ENCODE results near the gene STK32C. TPM values are rescaled to one million over a fixed set of nuclear protein-coding genes. Genes with fewer than 3 reads are reported as not detected.

Gene STK32C
- total and polyA plus RNA-seq, 7 donors, result 4.3 to 12.8 (median 8.4) TPM

- WGBS, 2 donors, result 84 to 88% methylated on average over 8 of the region's 8 CpGs
- intact Hi-C loops (cut with DNase I), result loop anchor here (5.0 kb wide), 1 partner anchor 34 kb away; the partner anchor contains the start of gene STK32C
- TF ChIP-seq, protein P1, sequence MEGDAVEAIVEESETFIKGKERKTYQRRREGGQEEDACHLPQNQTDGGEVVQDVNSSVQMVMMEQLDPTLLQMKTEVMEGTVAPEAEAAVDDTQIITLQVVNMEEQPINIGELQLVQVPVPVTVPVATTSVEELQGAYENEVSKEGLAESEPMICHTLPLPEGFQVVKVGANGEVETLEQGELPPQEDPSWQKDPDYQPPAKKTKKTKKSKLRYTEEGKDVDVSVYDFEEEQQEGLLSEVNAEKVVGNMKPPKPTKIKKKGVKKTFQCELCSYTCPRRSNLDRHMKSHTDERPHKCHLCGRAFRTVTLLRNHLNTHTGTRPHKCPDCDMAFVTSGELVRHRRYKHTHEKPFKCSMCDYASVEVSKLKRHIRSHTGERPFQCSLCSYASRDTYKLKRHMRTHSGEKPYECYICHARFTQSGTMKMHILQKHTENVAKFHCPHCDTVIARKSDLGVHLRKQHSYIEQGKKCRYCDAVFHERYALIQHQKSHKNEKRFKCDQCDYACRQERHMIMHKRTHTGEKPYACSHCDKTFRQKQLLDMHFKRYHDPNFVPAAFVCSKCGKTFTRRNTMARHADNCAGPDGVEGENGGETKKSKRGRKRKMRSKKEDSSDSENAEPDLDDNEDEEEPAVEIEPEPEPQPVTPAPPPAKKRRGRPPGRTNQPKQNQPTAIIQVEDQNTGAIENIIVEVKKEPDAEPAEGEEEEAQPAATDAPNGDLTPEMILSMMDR (IDR thresholded peaks at IDR 0.05), result no peak
- no peak for TF ChIP-seq POLR2A (IDR thresholded peaks at IDR 0.05)
- TF ChIP-seq EP300 (IDR thresholded peaks at IDR 0.05), result no peak
- TF ChIP-seq POLR2AphosphoS5 (IDR thresholded peaks at IDR 0.05), result no peak
- H3K27ac ChIP-seq, result no peak overlapping the region
- no peaks in the 10 kb centered on the region for H3K9me3 ChIP-seq
- no peak overlapping the region for H3K4me3 ChIP-seq
- DNase-seq, result no peak
- H3K36me3 ChIP-seq, result no peaks in the 10 kb centered on the region
- peaks cover 0 to 18% (median 15%) of the 10 kb centered on the region in 4 donors for H3K4me1 ChIP-seq
- H3K27me3 ChIP-seq, result no peaks in the 10 kb centered on the region
Observed at GRCh38 chr10:132273304-132273944, 34.3 kb downstream of the STK32C start.

DNA sequence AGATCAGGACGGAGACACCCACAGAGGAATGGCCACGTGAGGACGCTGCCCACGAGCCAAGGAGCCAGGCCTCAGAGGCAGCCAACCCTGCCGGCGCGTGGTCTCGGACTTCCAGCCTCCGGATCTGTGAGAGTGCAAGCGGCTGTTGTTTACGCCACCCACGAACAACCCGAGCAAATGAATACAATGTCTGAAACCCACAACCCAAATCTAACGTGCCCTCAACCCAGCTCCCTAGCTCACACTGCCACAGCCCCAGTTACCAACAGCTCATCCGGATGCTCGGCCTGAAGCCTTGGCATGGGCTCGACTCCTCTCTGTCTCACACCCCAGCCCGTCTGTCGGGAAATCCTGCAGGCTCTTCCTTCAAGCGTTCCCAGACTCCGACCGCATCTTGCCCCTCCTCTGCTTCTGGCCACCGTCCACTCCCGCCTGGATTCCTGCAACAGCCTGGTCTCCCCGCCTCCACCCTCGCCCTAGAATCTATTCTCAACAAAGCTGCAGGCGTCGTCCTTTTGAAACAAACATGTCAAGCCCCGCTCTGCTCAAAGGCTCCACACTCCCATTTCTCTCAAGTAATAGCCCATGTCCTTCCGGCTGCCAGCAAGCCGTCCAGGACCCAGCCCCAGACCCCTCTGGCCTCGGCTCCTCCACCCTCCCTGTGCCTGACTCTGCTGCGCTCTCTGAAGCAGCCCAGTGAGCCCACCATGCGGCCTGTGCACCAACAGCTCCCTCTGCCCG lies 35.3 kb downstream of the STK32C start:
- Histone ChIP-seq H3K27ac (peak overlapping the region in 3 of 4 donors; percentile 41 to 75 (median 68)), H3K36me3 (no peaks in the 10 kb centered on the region), H3K4me3 (peak overlapping the region in 2 of 4 donors; percentile 3 to 11), H3K9me3 (no peaks in the 10 kb centered on the region), H3K4me1 (peaks cover 0 to 18% (median 15%) of the 10 kb centered on the region in 4 donors), H3K27me3 (no peaks in the 10 kb centered on the region)
- intact Hi-C loops (cut with DNase I), result loop anchor here (5.0 kb wide), 1 partner anchor 35 kb away; the partner anchor contains the start of gene STK32C
- peak; percentile 81 for DNase-seq
- WGBS, 2 donors, result 70 to 84% methylated on average over 35 of the region's 35 CpGs
- TF ChIP-seq POLR2AphosphoS5 (IDR thresholded peaks at IDR 0.05), result no peak
- TF ChIP-seq EP300 (IDR thresholded peaks at IDR 0.05), result no peak
- no peak for TF ChIP-seq POLR2A (IDR thresholded peaks at IDR 0.05)
- TF ChIP-seq, protein P1 (IDR thresholded peaks at IDR 0.05), result no peak

DNA sequence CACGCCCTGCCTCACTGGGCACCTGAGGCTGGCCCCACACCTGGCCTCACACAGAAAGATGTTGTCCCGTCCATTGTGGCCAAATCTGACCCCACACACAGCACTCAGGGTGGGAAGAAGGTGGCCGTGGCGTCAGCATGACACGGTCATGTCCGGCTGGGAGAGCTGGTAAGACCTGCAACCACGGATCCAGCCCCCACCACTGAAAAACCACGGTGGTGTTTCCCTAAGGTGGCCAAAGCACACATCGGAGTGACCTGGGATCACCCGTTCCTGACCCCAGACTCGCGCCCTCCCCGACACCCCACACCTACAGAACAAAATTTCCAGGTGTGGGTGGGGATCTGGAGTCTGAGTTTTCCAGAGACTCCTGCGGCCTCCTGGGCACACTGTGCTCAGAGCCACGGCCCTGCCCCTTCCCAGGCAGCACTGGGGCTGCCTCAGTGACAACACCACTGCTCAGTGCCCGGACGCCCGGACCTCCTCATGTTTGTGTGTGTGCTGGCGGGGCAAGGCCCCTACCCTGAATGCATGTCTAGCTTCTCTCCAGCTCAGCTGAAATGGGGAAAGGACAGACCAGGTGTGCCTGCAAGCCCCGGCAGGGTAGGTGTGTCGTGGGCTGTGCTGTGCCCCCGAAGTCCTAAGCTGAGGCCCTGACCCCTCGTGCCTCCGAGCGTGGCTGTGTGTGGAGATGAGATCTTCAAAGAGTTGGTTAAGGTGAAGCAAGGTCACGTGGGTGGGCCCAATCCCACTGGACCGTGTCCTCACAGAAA lies 36.1 kb downstream of the STK32C start:
- H3K27me3 ChIP-seq, result no peaks in the 10 kb centered on the region
- TF ChIP-seq POLR2AphosphoS5 (IDR thresholded peaks at IDR 0.05) (no peak), POLR2A (IDR thresholded peaks at IDR 0.05) (no peak), EP300 (IDR thresholded peaks at IDR 0.05) (no peak)
- TF ChIP-seq, protein P1 (IDR thresholded peaks at IDR 0.05), result no peak
- WGBS, 2 donors, result 79 to 82% methylated on average over 27 of the region's 27 CpGs
- intact Hi-C loops (cut with DNase I), result loop anchor here (5.0 kb wide), 1 partner anchor 36 kb away; the partner anchor contains the start of gene STK32C
- H3K36me3 ChIP-seq, result no peaks in the 10 kb centered on the region
- H3K4me1 ChIP-seq, result peaks cover 0 to 18% (median 15%) of the 10 kb centered on the region in 4 donors
- no peak for DNase-seq
- peak overlapping the region in 1 of 4 donors; percentile 11 for H3K4me3 ChIP-seq
- no peaks in the 10 kb centered on the region for H3K9me3 ChIP-seq
- peak overlapping the region in 3 of 4 donors; percentile 41 to 75 (median 68) for H3K27ac ChIP-seq

DNA sequence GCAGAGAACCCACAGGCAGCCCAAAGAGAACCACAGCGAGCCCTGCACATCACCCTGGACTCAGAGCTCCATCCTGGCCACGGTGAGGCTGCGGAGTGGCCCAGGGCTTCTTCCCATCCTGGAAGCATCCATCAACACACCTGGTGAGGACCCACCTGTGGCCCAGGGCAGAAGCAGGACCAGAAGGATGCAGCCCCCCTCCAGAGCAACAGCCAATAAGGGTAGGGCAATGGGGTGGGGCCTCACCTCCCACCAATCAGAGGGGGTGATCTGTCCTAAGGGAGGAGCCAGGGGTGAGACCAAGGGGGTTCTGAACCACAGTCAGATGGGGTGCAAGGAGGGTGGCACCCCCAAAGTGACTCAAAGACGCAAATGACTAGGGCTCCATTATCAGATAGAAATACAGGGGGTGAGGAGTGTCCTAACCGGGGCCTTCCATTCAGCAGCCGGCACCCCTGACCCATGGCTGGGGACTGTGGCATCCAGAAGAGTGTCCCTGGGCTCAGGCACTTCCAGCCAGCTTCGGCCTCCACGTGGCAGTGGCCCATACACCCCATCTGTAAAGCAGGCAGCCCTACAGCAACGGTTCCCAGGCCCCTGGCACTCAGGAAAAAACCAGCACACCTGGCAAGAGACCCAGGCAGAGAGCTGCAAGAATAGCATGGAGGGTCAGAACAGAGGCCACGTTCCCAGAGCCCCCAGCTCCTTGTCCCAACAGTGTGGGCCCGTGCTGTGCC lies 36.9 kb downstream of the STK32C start:
- H3K27ac ChIP-seq, result no peak overlapping the region
- 79 to 87% methylated on average over 11 of the region's 11 CpGs for WGBS, 2 donors
- no peak for DNase-seq
- no peaks in the 10 kb centered on the region for H3K27me3 ChIP-seq
- TF ChIP-seq POLR2AphosphoS5 (IDR thresholded peaks at IDR 0.05) (no peak), POLR2A (IDR thresholded peaks at IDR 0.05) (no peak), EP300 (IDR thresholded peaks at IDR 0.05) (no peak)
- TF ChIP-seq, protein P1 (IDR thresholded peaks at IDR 0.05), result no peak
- no peaks in the 10 kb centered on the region for H3K9me3 ChIP-seq
- peaks cover 0 to 23% (median 17%) of the 10 kb centered on the region in 4 donors for H3K4me1 ChIP-seq
- intact Hi-C loops (cut with DNase I), result loop anchor here (5.0 kb wide), 1 partner anchor 36 kb away; the partner anchor contains the start of gene STK32C
- no peak overlapping the region for H3K4me3 ChIP-seq
- no peaks in the 10 kb centered on the region for H3K36me3 ChIP-seq
